ENCODE data around the gene YIF1B.

YIF1B gene

DNA sequence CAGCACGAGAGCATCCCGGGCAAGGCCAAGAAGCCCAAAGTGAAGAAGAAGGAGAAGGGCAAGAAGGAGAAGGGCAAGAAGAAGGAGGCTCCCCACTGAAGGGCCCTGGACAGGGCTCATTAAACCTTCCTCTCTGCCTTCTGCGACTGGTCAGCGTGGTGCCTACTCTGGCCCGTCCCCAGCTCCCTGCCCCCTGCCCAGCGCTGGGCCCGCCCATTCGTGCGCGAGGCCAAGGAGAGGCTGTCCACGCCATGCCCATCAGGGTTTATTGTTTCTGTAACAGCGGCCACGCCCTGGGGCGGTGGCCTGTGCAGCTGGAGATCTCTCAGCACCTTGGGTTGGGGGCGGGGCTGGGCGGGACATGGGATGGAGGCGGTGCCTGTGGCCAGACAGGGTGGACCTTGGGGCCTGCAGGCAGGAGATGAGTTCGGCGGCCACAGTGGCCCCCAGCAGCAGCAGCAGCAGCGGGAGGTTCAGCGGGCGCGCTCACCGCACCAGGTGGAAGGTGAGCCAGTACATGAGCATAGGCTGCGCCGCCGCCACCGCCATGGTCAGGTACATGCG, 10.8 kb downstream of the YIF1B start:
- DNase-seq (ENCODE audit: low read depth): no peak
- TF ChIP-seq, protein P1, sequence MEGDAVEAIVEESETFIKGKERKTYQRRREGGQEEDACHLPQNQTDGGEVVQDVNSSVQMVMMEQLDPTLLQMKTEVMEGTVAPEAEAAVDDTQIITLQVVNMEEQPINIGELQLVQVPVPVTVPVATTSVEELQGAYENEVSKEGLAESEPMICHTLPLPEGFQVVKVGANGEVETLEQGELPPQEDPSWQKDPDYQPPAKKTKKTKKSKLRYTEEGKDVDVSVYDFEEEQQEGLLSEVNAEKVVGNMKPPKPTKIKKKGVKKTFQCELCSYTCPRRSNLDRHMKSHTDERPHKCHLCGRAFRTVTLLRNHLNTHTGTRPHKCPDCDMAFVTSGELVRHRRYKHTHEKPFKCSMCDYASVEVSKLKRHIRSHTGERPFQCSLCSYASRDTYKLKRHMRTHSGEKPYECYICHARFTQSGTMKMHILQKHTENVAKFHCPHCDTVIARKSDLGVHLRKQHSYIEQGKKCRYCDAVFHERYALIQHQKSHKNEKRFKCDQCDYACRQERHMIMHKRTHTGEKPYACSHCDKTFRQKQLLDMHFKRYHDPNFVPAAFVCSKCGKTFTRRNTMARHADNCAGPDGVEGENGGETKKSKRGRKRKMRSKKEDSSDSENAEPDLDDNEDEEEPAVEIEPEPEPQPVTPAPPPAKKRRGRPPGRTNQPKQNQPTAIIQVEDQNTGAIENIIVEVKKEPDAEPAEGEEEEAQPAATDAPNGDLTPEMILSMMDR (conservative IDR thresholded peaks at IDR 0.05; ENCODE audit: low read length): no peak
- H3K4me3 ChIP-seq (ENCODE audit: low read length): no peak overlapping the region

DNA sequence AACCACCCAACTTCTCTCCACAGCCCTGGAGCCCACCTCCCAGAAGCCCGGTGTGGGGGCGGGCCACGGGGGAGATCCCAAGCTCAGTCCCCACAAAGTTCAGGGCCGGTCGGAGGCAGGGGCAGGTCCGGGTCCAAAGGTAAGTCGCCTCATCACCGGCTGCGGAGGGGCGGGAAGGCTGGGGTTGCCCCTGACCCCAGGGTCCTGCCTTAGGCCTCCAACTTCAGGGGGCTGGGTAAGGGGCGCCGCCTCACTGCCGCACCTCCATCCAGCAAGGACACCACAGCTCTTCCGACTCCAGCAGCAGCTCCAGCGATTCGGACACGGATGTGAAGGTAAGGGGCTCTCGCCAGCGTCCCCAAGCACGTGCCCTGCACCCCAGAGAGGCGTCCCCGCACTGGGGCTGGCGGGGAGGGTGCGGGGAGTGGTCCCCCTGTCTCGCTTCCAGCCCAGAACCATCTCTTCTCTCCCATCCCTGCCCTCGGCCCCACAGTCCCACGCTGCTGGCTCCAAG, 11.3 kb downstream of the YIF1B start:
- DNase-seq (ENCODE audit: low read depth): no peak
- no peak overlapping the region for H3K4me3 ChIP-seq (ENCODE audit: low read length)
- TF ChIP-seq, protein P1 (conservative IDR thresholded peaks at IDR 0.05; ENCODE audit: low read length): no peak

DNA sequence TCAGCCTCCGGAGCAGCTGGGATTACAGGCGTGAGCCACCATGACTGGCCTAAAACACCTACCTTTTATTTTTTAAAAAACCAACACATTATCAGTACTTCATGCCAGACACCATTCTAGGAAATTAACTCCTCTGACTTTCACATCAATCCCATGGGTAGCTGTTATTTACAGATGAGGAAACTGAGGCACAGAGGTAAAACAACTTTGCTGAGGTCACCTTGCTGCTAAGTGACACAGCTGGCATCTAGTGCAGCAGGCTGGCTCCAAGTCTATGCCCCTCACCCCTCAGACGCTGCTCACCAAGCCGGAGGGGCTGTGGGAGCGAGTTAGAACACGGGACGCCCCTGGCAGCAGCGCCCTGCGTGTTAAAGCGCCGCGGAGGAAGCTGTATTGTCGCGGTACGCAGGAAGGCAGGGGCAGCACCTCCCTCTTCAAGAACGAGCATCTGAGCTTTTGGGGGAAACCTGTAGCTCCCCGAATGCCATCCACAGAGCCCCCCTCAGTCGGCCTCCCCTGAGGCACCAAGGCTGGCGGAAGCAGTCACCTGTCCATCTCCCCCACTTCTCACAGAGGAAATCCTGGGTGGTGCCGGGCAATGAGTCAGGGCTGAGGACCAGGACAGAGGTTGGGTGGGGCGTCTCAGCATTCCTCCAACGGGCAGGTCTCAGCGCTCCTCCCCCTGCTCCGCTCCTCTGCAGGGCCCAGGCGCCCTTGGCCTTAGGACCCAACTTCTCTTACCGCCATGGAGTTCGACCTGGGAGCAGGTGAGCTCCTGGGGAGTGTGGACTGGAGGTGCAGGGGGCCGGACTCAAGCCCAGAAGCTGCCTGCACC, 12.0 kb downstream of the YIF1B start, which contains the start of gene C19orf33:
Gene C19orf33 (plus strand): TSS at position 735 of the 835 bp plus-strand sequence. CDS start 11 bp downstream, at position 746.
- TF ChIP-seq, protein P1 (conservative IDR thresholded peaks at IDR 0.05; ENCODE audit: low read length): no peak
- no peak for DNase-seq (ENCODE audit: low read depth)
- H3K4me3 ChIP-seq (ENCODE audit: low read length): no peak within 1 kb of the TSS

DNA sequence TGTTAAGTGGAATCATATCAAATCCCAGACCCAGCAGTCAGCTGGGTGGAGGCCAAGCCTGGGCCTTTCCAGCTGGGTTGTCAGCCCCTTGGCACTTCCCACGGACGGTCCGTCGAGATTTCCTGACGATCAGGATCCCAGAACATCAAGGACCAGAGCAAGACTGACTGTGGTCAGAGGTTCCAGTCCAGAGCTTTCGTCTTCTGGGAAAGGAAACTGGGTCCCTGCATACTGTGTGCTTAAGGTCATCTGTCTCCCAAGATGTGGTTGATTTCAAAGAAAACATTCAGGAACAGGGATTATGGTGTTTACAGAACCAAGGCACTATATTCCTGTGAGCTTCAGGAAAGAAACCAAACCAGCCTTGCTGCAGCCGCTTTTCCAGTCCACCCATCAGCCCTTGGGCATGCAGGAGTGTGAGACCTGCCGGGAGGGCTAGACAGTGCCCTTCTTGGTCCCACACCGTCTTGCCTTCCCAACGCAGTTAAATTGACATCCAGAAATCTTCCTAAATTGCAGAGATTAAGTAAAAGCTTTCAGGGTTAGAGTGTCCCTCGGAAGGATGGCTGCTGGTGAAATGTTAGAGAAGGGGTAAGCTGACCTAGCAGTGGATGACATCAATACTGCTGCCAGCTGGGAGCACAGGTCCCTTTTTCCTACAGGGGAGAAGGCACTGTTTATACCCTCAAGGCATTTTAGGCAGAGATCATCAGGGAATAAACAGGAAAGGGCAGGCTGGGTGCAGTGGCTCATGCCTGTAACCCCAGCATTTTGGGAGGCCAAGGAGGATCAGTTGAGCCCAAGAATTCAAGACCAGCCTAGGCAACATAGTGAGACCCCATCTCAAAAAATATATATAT, 16.7 kb downstream of the YIF1B start:
- no peak for DNase-seq (ENCODE audit: low read depth)
- TF ChIP-seq, protein P1 (conservative IDR thresholded peaks at IDR 0.05; ENCODE audit: low read length): no peak
- H3K4me3 ChIP-seq (ENCODE audit: low read length): no peak overlapping the region

DNA sequence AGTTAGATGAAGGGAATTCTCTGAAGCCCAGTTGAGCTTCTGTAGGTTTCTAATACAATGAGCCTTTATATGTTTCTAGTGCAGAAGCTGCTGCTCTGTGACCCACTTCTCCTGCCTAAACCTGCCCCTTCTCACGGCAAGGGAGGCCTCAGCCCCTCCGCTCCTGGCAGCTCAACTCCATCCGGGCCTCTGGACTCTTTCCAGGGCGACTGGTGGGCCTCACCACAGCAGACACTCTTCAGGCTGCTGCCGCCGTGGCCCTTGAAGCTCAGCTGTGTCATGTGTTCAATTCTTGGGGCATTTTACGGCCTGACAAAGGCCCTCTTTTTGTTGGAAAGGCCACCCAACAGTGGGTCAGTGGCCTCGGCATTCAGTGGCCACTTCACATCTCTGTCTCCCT, 21.7 kb downstream of the YIF1B start:
- TF ChIP-seq, protein P1 (conservative IDR thresholded peaks at IDR 0.05; ENCODE audit: low read length): no peak
- no peak for DNase-seq (ENCODE audit: low read depth)
- H3K4me3 ChIP-seq (ENCODE audit: low read length): no peak overlapping the region

DNA sequence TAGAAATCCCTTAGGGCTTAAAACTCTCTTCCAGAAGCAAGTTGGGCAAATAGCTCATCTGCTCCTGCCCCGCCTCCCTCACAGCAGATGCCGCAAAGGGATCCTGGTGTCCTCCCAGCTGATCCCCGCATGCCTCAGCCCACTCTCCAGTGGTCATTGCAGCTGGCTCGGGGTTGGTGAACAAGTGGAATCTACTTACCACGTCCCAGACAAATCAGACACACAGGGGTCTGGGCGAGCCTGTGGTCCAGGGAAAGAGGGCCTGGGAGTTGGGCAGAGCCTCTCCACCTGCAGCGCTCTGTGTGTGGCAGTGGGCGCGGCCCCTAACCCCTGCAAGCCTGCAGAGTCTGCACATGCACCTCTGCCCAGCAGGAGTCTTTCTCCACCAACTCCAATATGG, 22.5 kb downstream of the YIF1B start:
- no peak overlapping the region for H3K4me3 ChIP-seq (ENCODE audit: low read length)
- DNase-seq (ENCODE audit: low read depth): no peak
- TF ChIP-seq, protein P1 (conservative IDR thresholded peaks at IDR 0.05; ENCODE audit: low read length): no peak
